Activated gamma-delta T cell treated with Interleukin-2 at 50 U/mL for 16 hours (primary cell): ENCODE measurements around the gene ROR2.

Experiments used
- DNase-seq: peaks from one replicate; pipeline ENCODE4 v3.0.0-alpha.2; 2020

The ROR2 gene

DNA sequence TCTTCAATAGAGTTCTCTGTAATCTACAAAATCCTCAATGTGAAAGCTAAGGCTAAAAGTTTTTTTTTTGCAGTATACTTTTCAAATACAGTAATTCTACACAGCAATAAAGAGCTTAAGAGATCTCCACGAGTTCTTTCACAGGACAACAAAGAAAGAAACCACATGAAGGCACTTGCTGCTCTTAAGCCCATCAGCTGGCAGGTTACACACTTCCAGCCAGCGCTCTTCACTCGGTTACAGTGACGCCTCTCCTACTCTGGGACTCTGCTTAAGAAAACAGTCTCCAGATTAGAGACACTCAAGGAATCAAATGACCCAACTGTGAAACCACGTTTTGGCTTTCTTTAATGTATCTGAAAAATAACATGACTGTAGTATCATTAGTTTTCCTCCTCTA is 85.0 kb downstream of the ROR2 start:
- no peak for DNase-seq

DNA sequence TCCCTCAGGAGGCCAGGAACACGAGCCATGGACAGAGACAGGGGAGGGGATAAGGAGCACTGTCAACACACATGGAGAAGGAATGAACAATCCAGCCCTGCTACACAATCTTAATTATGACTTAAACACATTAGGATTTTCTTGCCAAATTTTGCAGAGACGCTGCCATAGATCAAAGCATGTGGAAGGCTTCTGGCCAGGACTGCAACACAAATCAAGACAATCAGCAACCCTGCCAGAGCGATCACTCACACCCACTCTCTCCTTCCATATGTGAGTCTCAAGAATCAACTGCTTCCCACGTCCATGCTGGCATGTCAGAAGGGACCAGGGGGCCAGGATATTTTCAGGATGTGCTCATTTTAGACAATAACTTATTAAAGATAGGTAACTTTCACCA is 85.6 kb downstream of the ROR2 start:
- DNase-seq: no peak

DNA sequence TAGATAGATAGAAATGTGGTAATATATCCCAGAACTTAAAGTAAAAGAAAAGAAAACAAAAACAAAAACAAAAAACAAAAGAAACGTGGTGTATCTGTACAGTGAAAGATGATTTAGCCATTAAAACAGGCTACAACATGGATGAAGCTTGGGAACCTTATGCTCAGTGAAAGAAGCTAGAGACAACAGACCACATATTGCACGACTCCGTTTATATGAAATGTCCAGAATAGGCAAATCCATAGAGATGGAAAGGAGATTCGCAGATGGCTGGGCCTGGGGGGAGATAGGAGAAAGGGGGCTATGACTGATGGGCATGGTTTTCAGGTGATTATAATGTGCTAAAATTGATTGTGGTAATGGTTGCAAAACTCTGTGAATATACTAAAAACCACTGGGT is 86.6 kb downstream of the ROR2 start:
- no peak for DNase-seq

DNA sequence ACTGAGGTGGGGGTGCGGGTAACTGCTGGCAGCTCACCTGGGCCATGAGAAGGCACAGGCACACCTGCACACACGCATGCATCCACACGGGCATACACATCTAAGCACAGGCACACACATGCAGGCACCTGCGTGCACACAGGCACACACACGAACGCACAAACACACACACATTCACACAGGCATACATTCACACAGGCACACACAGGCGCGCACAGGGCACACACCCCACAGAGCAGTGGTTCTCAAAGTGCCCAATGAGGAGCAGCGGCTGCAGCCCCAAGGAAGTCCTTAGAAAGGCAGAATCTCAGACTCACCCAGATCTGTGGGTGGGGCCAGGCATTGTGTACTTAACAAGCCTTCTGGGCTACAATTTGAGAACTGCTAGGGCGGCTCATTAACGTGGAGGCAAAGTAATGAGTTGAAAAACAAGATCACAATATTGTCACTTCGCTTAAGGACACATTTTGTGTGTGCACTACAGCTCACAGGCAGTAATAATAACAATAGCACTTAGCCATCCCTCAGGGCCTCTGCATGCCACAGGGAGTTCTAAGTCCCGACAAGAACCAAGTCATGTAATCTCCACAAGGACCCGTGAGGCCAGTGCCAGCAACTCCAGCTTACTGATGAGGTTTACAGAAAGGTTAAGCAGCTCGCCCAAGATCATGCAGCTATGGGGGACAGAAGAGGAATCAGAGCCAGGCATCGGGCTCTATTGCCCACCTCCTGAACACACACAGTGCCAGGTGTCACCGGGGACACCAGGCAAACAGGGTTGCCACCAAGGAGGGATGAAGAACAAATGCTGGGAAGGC is 91.6 kb downstream of the ROR2 start:
- no peak for DNase-seq

GRCh38 chr9:91857291-91858212 is 92.5 kb downstream of the ROR2 start:
- DNase-seq: no peak

- no peak for DNase-seq
These were observed 93.6 kb downstream of the ROR2 start for GRCh38 chr9:91856419-91856818.

DNA sequence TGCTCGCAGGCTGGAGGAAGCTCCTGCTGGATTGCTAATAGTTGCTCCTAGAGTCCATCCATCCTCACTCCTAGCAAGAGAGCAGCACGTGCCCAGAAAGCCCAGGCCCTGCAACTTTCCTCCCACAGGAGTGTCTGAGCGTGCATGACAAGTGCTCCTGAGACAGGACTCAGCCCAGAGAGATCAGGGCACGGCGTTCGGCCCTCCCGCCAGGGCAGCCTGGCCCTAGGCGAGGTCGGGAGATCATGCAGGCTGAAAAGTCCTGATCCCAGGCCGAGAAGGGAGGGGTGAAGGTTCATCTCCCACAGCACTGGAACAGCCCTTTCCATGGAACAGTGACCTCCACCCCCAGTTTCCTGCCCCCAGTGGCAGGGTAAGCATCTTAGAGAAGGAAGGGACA is 94.8 kb downstream of the ROR2 start:
- DNase-seq: no peak

GRCh38 chr9:91852801-91853347 is 97.2 kb downstream of the ROR2 start:
- no peak for DNase-seq

GRCh38 chr9:91849694-91850093 is 100.3 kb downstream of the ROR2 start:
- no peak for DNase-seq

DNA sequence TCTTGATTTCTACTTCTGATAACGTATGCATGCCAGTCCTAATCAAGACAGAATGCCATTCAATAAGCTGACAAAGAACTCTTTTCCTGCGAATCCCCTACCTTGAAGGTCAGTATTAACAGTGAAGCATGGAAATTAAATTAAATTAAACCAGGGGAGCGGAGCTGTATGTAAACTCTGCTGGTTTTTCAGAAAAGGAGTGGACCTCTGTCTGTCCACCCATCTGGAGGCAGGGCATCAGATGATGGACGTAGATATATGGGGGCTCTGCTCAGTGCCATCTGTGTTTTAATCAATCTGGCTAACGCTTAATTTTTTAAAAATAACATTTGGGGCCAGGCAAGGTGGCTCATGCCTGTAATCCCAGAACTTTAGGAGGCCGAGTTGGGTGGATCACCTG is 101.9 kb downstream of the ROR2 start:
- no peak for DNase-seq

- no peak for DNase-seq
These were observed 102.4 kb downstream of the ROR2 start for GRCh38 chr9:91847581-91848091.

GRCh38 chr9:91845879-91846278 is 104.1 kb downstream of the ROR2 start:
- no peak for DNase-seq

DNA sequence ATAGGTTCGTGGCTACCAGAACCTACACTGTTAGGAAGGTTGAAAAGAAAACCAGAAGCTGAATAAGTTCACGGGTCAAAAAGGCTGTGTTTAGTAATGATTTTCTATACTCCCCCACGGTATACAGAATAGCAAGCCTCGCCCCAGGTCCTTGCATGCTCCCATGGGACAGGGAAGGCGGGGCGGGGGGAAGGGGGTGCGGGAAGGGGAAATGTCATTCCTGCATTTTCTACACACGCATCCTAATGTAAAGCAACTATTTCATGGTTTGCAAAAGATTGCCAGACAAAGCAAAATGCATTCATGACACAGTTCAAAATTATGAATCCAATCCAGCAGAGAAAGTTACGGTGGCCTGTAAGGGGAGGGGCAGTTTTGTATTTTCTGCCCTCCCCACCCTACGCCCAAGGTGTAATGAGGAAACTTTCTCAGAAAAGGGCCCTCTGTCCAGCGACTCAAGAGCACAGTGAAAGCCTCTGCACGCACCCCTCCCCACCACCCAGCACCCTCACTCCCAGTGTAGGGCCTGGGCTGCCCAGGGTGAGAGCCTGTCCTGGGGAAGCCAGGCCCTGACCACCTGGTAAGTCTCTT is 105.2 kb downstream of the ROR2 start:
- no peak for DNase-seq

DNA sequence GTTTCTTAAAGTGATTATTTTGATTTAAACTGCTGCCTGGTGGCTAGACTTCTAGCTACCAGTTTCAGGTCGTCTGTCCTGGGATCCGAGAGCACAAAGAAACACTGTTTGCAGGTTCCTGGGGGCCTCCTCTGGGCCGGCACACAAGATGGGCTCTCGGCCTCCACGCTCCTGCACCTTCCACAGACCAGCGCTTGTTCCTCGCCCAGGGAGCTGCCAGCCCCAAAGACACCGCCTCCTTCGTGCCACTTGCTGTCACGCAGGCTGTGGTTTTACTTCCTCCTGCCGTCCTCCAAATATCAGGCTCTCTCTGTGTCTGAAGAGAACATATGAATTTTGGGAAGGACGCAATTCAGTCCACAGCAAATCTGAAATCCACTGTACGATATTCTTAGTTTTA is 105.8 kb downstream of the ROR2 start:
- no peak for DNase-seq

DNA sequence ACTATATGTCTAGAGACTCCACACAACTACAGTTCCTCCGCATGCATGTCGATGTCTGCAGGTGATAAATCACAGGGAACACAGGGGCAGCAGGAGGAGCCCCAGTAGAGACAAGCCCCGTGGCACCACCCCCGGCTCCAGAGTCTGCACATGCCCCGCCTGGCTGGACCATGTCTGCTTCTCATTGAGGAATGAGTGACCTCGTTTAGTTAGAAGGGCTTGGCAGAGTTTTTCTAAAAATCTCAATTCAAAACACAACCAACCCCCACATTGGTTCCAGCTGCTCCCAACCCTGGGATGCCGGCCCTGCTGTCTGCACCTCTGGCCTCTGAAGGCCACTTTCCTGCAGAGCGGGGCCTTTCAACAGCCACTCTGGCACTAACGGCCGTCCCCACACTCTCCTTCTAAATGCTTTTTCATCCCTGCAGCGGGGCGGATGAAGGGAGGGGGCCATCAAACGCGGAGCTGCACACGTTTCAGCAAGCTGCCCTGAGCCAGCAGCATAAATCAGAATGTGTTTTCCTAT is 106.3 kb downstream of the ROR2 start:
- DNase-seq: no peak

DNA sequence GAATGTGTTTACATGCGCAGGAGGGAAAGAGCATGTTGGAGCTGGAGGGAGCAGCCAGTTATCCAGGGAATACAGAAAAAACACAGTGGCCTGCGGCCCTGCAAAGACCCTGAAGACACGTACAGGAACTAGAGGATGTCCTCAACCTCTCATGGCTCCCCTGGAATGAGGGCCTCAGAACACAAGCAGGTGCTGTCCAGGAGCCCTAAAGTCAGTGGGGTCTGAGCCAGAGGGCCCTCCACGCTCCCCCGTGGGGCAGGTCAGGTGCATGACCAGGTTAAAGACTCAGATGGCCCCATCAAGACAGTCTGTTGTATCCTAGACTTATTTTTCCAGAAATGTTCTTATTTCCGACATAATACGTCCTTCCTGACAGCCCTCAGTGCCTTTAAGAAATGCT is 106.9 kb downstream of the ROR2 start:
- DNase-seq: no peak

GRCh38 chr9:91842358-91843049 is 107.5 kb downstream of the ROR2 start:
- DNase-seq: no peak

- no peak for DNase-seq
These were observed 108.4 kb downstream of the ROR2 start for GRCh38 chr9:91841591-91841990.

DNA sequence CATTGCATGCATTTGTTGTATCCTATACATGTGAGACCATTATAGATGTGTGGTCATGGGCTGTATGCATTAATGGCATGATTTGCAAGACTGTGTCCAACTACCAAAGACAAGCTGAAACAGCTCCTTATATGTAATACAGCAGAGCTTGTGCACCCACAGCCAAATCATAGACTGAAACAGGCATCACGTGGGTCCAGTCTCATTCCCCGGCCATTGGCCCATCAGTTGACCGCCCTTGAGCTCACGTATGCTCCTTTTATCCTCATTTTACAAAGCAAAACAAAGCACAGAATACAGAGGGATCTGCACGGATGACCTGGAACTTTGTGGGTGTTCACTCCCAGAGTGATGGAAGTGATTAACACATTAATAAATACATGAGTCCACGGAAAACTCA is 109.1 kb downstream of the ROR2 start:
- DNase-seq: no peak

- no peak for DNase-seq
These were observed 109.6 kb downstream of the ROR2 start for GRCh38 chr9:91840469-91840868.

- no peak for DNase-seq
These were observed 110.0 kb downstream of the ROR2 start for GRCh38 chr9:91839926-91840465.
